Cardiac fibroblast (primary cell): ENCODE data around the gene TGFB2.
A peak's percentile ranks its signal among the peaks of the same experiment; 100 is the strongest.

Source experiments
- DNase-seq, 2 donors: peaks; one replicate each; pipeline versions ENCODE4 v3.0.0 to v3.0.0-alpha.2; 2010; ENCODE audit warnings: low read depth in 2 of 2
- H3K4me3 ChIP-seq, 2 donors: replicated peaks in 1 of 2; 1 replicate in 1 of 2; 2 replicates in 1 of 2; pipeline ENCODE4 v1.5.1; 2011; ENCODE audit warnings: low read depth in 2 of 2, low read length in 2 of 2, mild to moderate bottlenecking in 2 of 2, moderate library complexity in 1 of 2
- TF ChIP-seq, protein P1 (sequence below): IDR thresholded peaks from one replicate; pipeline ENCODE4 v1.5.1; 2011; ENCODE audit warnings: low read depth, mild to moderate bottlenecking, low read length, inconsistent platforms

The TGFB2 gene

DNA sequence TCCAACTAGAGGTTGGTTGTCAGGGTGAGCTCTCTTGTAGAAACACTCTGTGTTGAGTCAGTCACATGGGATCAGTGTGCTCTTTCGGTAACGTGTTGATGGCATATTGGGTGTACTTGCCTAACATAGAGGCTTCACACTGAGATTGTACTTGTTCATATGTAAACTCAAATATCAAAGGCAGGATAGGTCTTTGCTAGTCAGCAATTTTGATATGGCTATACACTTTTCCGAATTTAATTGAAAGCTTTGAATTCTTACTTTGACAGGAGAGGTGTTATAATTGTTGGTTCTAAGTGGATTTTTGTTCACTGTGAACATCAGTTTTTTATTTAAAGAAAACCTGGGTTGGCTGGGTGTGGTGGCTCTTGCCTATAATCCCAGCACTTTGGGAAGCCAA, 16.4 kb upstream of the TGFB2 start:
- DNase-seq = no peak
- H3K4me3 ChIP-seq = no peak overlapping the region
- TF ChIP-seq, protein P1, sequence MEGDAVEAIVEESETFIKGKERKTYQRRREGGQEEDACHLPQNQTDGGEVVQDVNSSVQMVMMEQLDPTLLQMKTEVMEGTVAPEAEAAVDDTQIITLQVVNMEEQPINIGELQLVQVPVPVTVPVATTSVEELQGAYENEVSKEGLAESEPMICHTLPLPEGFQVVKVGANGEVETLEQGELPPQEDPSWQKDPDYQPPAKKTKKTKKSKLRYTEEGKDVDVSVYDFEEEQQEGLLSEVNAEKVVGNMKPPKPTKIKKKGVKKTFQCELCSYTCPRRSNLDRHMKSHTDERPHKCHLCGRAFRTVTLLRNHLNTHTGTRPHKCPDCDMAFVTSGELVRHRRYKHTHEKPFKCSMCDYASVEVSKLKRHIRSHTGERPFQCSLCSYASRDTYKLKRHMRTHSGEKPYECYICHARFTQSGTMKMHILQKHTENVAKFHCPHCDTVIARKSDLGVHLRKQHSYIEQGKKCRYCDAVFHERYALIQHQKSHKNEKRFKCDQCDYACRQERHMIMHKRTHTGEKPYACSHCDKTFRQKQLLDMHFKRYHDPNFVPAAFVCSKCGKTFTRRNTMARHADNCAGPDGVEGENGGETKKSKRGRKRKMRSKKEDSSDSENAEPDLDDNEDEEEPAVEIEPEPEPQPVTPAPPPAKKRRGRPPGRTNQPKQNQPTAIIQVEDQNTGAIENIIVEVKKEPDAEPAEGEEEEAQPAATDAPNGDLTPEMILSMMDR = no peak

DNA sequence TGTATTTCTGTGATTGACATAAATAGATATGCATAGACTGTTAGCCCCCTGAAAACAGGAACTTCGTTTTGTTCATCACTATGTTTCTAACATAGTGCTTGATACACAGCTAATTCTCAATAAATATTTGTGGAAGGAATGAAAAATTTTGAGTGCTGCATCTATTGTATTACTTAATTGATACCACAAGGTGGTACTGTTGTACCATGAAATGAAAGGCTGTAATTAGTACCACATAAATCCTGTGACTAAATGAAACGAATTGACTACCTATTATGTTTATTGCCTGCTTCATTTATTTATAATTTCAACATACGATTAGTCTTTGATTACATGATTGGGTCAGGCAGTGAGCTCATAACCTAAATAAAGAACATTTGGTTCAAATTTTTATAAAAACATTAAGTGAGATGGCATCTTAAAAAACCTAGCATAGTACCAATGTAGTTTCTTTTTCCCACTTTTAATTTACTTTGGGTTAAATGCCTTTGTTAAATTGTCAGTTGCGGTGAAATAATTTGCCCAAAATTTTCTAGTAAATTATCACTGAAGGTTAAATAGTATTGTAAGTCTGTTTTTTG, 15.0 kb upstream of the TGFB2 start:
- TF ChIP-seq, protein P1 = peak; percentile 29
- peak; percentile 68 to 71 for DNase-seq
- no peak overlapping the region for H3K4me3 ChIP-seq

GRCh38 chr1:218332416-218332815, 12.7 kb upstream of the TGFB2 start:
- TF ChIP-seq, protein P1 = no peak
- no peak overlapping the region for H3K4me3 ChIP-seq
- peak in 1 of 2 donors; percentile 29 for DNase-seq

DNA sequence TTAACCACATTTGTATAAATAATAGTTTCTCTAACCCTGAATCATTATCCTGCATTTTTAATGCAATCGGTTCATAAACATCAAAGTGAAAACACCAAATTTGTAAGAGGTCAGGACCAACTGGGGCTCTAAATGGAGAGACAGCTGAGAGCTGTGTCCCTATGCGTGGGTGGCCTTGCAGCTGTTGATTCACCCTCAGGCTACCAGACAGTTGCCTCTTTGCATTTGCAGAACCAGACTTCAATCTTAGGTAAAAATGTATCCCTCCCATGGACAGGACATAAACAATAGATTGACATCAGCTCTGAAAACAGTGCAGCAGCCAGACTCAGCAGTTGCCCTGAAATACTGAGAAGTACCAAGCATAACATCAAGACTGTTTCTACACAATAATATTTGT, 8.8 kb upstream of the TGFB2 start:
- DNase-seq = peak in 1 of 2 donors; percentile 24
- TF ChIP-seq, protein P1 = no peak

GRCh38 chr1:218339267-218339831, 5.8 kb upstream of the TGFB2 start:
- DNase-seq = peak; percentile 67 to 75
- TF ChIP-seq, protein P1 = peak; percentile 57
- no peak overlapping the region for H3K4me3 ChIP-seq

More for the DNA sequence above, 8.8 kb upstream of the TGFB2 start:
- H3K4me3 ChIP-seq = no peak overlapping the region

DNA sequence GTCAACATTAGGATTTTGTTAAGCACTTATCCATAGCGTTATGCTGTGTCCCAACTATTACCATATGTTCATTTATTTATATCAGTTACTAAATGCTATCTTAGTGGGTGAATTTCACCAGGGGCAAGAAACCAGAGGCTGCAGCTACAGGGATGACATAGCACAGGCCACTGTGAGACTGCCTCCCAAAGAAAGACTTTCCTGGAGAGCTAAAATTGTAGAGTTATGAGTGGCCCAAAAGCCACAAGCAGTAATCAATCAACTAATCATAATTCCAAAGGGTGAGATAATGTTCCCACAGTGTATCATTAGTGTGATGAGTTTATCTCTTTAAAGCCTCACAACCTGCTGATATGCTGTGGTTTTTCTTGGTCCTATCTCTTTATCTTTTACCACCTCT, 3.8 kb upstream of the TGFB2 start:
- no peak overlapping the region for H3K4me3 ChIP-seq
- DNase-seq = no peak
- TF ChIP-seq, protein P1 = no peak
